ENCODE results near the gene PCDHGB7.
"Not testable (repeated sequence)": the region's sequence is repeated elsewhere in the genome, so short reads cannot be mapped to it uniquely, and the experiment has no call there.

PCDHGB7 gene

GRCh38 chr5:141430332-141431113, 13.0 kb downstream of the PCDHGB7 start, which contains the start of gene PCDHGA12:
Gene PCDHGA12 (plus strand): TSS chr5:141430507. CDS start chr5:141430760, 253 bp downstream.
- DNase-seq (ENCODE audit: low read depth, low spot score), result peak; percentile 67

- no peak for DNase-seq (ENCODE audit: low read depth, low spot score)
Measured at GRCh38 chr5:141431286-141431685, 13.8 kb downstream of the PCDHGB7 start.

- DNase-seq (ENCODE audit: low read depth, low spot score), result not testable (repeated sequence)
Measured at GRCh38 chr5:141432308-141432707, 14.8 kb downstream of the PCDHGB7 start.

GRCh38 chr5:141432726-141433125, 15.2 kb downstream of the PCDHGB7 start:
- not testable (repeated sequence) for DNase-seq (ENCODE audit: low read depth, low spot score)

DNA sequence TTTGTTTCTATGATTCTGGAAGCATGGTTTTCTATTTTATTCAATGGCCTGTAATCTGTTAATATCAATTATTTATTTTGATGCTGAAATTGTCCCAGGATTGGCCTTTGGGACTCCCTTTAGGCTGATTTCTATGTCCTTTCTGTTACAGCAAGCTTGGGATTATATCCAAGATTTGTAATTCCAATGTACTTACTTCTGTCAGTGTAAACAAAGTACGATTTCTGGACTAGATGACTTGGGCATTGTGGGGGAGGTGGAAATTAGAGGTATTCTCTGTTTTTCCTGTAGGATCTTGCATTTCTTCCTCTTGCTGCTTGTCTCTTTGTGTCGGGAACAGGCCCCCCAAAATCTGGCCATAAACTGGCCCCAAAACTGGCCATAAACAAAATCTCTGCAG, 16.5 kb downstream of the PCDHGB7 start:
- DNase-seq (ENCODE audit: low read depth, low spot score), result no peak

GRCh38 chr5:141437221-141437620, 19.7 kb downstream of the PCDHGB7 start:
- DNase-seq (ENCODE audit: low read depth, low spot score), result no peak

- peak; percentile 35 for DNase-seq (ENCODE audit: low read depth, low spot score)
Measured at GRCh38 chr5:141439411-141440141, 22.1 kb downstream of the PCDHGB7 start.

DNA sequence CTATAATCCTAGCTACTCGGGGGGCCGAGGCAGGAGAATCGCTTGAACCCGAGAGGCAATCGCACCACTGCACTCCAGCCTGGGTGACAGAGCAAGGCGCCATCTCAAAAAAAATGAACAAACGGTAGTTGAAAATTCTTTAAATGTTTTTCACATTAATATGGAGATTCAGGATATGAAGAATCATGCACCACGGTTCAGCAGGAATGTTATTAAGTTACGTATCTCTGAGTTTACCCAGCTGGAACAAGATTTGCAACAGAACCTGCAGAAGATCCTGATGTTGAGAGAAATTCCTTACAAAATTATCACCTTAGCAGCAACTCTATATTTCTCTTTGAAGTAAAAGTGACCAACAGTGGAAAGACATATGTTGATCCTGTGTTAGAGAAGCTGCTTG, 22.9 kb downstream of the PCDHGB7 start:
- no peak for DNase-seq (ENCODE audit: low read depth, low spot score)

DNA sequence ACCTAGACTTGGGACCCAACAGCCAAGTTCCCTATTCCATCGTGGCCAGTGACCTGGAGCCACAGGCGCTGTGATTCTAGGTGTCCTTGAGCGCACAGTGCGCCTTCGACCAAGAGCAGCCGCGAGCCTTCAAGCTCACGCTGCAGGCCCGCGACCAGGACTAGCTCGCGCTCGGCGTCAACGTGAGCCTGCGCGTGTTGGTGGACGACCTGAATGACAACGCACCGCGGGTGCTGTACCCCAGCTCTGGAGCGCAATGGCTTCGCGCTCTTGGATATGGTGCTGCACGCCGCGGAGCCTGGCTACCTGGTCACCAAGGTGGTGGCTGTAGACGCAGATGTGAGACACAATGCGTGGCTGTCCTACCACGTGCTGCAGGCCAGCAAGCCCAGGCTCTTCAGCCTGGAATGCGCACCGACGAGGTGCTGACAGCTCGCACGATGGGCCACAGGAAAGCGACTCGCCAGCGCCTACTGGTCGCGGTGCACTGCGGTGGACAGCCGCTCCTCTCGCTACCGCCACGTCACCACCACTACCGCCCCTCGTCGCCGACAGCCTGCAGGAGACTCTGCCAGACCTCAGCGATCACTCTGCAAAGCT, 24.2 kb downstream of the PCDHGB7 start:
- DNase-seq (ENCODE audit: low read depth, low spot score), result no peak

GRCh38 chr5:141465351-141465750, 47.9 kb downstream of the PCDHGB7 start:
- DNase-seq (ENCODE audit: low read depth, low spot score), result no peak

Data from ELF-1 (cell line).